Measurements from ENCODE around the gene SGO1.

- TF ChIP-seq ZNF274 (IDR thresholded peaks at IDR 0.05; ENCODE audit: low read depth, low read length), result no peak
- no peak for TF ChIP-seq YY1 (IDR thresholded peaks at IDR 0.05; ENCODE audit: insufficient read depth, insufficient read length)
Observed at GRCh38 chr3:20232906-20233780, 47.1 kb upstream of the SGO1 start.

All from NT2/D1 (cell line).